K562 (cell line): Measurements from ENCODE around the gene CACNB2. TPM values are rescaled to one million over a fixed set of nuclear protein-coding genes. Genes with fewer than 3 reads are reported as not detected.

ENCODE experiments used
- ATAC-seq: fragments of 200-7000 bp; cut with Tn5 transposase; 3 replicates; pipeline ENCODE4 v1.9.1; 2020; ENCODE audit warnings: moderate library complexity
- BruUV-seq: library from RNA; stranded (reverse); fragments of 400-500 nt; replicated peaks from 2 replicates; lab custom pipeline; 2021; lab: Mats Ljungman, UMichigan
- CTCF ChIA-PET: fragments of 300-600 bp; formaldehyde crosslinking; extraction: SDS; loops from one replicate; lab custom pipeline; 2021; ENCODE audit warnings: low intra/inter-chr PET ratio; lab: Yijun Ruan, JAX
- POLR2A ChIA-PET: fragments of 300-600, 350-650 bp; sonication (Branson Sonifier 250); formaldehyde crosslinking; extraction: SDS; loops from one replicate; lab custom pipeline; 2021; ENCODE audit warnings: antibody characterized with exemption, inconsistent platforms; lab: Yijun Ruan, JAX
- DNase-seq, 4 experiments: peaks; one replicate each; pipeline versions ENCODE4 v3.0.0 to v3.0.0-alpha.2; 2011 to 2018; ENCODE audit warnings: low spot score in 3 of 4, mixed read lengths in 3 of 4; ENCODE audit errors: extremely low read depth in 1 of 4
- FAIRE-seq: peaks from 2 replicates; lab custom pipeline; 2011; peaks lifted over from hg19 to GRCh38; lab: Jason Lieb, UNC
- H2AFZ ChIP-seq: 2 replicates; pipeline ENCODE4 v1.6.0; 2011; ENCODE audit warnings: low read depth, low read length, control low read depth, inconsistent platforms
- H3K27ac ChIP-seq: fragments of 200-600 bp; 3 replicates; pipeline ENCODE4 v1.8.0; 2011; ENCODE audit warnings: low read depth, mild to moderate bottlenecking, control low read depth, inconsistent platforms, low read length, moderate library complexity, mixed read lengths; ENCODE audit errors: extremely low read depth
- H3K27me3 ChIP-seq, 2 experiments: fragments of 300-600 bp in 1 of 2; 2 replicates in 1 of 2; 3 replicates in 1 of 2; pipeline versions ENCODE4 v1.6.0 to v1.8.0; 2011; ENCODE audit warnings: inconsistent platforms in 2 of 2, low read length in 2 of 2, mild to moderate bottlenecking in 1 of 2, mixed read lengths in 1 of 2, moderate library complexity in 1 of 2; ENCODE audit not compliant: control insufficient read depth in 2 of 2, insufficient read depth in 2 of 2
- H3K36me3 ChIP-seq: fragments of 300-600 bp; 3 replicates; pipeline ENCODE4 v1.8.0; 2011; ENCODE audit warnings: mild to moderate bottlenecking, low read length, inconsistent platforms; ENCODE audit not compliant: control insufficient read depth, insufficient read depth
- H3K4me1 ChIP-seq, 2 experiments: fragments of 200-600 bp in 1 of 2; replicated peaks in 1 of 2; 2 replicates in 1 of 2; 3 replicates in 1 of 2; pipeline versions ENCODE4 v1.5.1 to v1.8.0; 2011; ENCODE audit warnings: inconsistent platforms in 2 of 2, low read length in 2 of 2, mild to moderate bottlenecking in 1 of 2, mixed read lengths in 1 of 2, moderate library complexity in 1 of 2; ENCODE audit not compliant: control insufficient read depth in 2 of 2, insufficient read depth in 2 of 2
- H3K4me2 ChIP-seq: 2 replicates; pipeline ENCODE4 v1.6.1; 2011; ENCODE audit warnings: low read length, control low read depth, inconsistent platforms, mixed read lengths; ENCODE audit not compliant: insufficient read depth
- H3K4me3 ChIP-seq: fragments of 200-600 bp; sonication (generic), shearing (Covaris generic); 2 replicates; pipeline ENCODE4 v1.5.1; 2016; ENCODE audit warnings: control low read depth, inconsistent platforms
- H3K79me2 ChIP-seq: fragments of 200-600 bp; 3 replicates; pipeline ENCODE4 v1.8.0; 2011; ENCODE audit warnings: low read length, inconsistent platforms; ENCODE audit not compliant: control insufficient read depth, insufficient read depth
- H3K9ac ChIP-seq, 2 experiments: 2 replicates each; pipeline versions ENCODE4 v1.6.0 to v1.6.1; 2011; ENCODE audit warnings: low read depth in 2 of 2, low read length in 2 of 2, control low read depth in 1 of 2, inconsistent platforms in 1 of 2, mild to moderate bottlenecking in 1 of 2, mixed read lengths in 1 of 2; ENCODE audit not compliant: insufficient read depth in 1 of 2
- H3K9me1 ChIP-seq: one replicate; pipeline ENCODE4 v1.6.0; 2011; ENCODE audit warnings: inconsistent platforms, mild to moderate bottlenecking, low read length, moderate library complexity; ENCODE audit not compliant: control insufficient read depth, insufficient read depth
- H3K9me3 ChIP-seq: replicated peaks from 2 replicates; pipeline ENCODE4 v1.5.1; 2011; ENCODE audit warnings: low read depth, low read length, inconsistent platforms; ENCODE audit not compliant: control insufficient read depth, insufficient read depth
- H4K20me1 ChIP-seq: replicated peaks from 2 replicates; pipeline ENCODE4 v1.6.1; 2011; ENCODE audit warnings: low read length, inconsistent platforms, mixed read lengths; ENCODE audit not compliant: control insufficient read depth, insufficient read depth
- CUX1 ChIP-seq: fragments of 200-800 bp; sonication (Bioruptor generic); IDR thresholded peaks from 2 replicates; pipeline ENCODE4 v1.6.1; 2016; ENCODE audit warnings: missing genetic modification characterization, missing compliant biosample characterization
- KAT8 ChIP-seq: fragments of 450-650 bp; IDR thresholded peaks from 2 replicates; pipeline ENCODE4 v1.6.1; 2016; ENCODE audit warnings: low read depth, mild to moderate bottlenecking
- PATZ1 ChIP-seq: fragments of 250-450 bp; sonication (Bioruptor Pico); IDR thresholded peaks from 2 replicates; pipeline ENCODE4 v1.5.0; 2020; ENCODE audit warnings: mild to moderate bottlenecking, borderline replicate concordance
- SMC3 ChIP-seq: conservative IDR thresholded peaks from 2 replicates; pipeline ENCODE4 v1.6.1; 2011; ENCODE audit warnings: low read depth, low read length, improper control_type of control experiment; ENCODE audit not compliant: insufficient read depth
- STAG1 ChIP-seq: sonication (generic); formaldehyde crosslinking; IDR thresholded peaks from 2 replicates; pipeline ENCODE4 v1.5.0; 2020; ENCODE audit warnings: missing genetic modification reagents, borderline replicate concordance
- TAF1 ChIP-seq: IDR thresholded peaks from 2 replicates; pipeline ENCODE4 v1.6.1; 2011; ENCODE audit warnings: mild to moderate bottlenecking, low read length, moderate library complexity; ENCODE audit not compliant: insufficient read depth, control insufficient read depth, severe bottlenecking; ENCODE audit errors: extremely low read depth
- TAF9B ChIP-seq: fragments of 450-650 bp; IDR thresholded peaks from 2 replicates; pipeline ENCODE4 v1.6.1; 2018; ENCODE audit warnings: mild to moderate bottlenecking; ENCODE audit not compliant: partially characterized antibody
- ZFP1 ChIP-seq: fragments of 450-650 bp; formaldehyde crosslinking; IDR thresholded peaks from 2 replicates; pipeline ENCODE4 v1.4.0; 2020; ENCODE audit warnings: mild to moderate bottlenecking, mixed read lengths
- ZNF224 ChIP-seq: sonication (generic); formaldehyde crosslinking; IDR thresholded peaks from 2 replicates; pipeline ENCODE4 v1.8.0; 2022; ENCODE audit warnings: mild to moderate bottlenecking, missing genetic modification reagents
- ZNF398 ChIP-seq: fragments of 250-450 bp; sonication (Bioruptor Pico); IDR thresholded peaks from 2 replicates; pipeline ENCODE4 v1.8.0; 2021; ENCODE audit warnings: moderate library complexity, mild to moderate bottlenecking, inconsistent platforms
- ZNF511 ChIP-seq: sonication (generic); formaldehyde crosslinking; IDR thresholded peaks from 2 replicates; pipeline ENCODE4 v1.8.0; 2022; ENCODE audit warnings: mild to moderate bottlenecking, missing genetic modification reagents
- ZNF707 ChIP-seq: fragments of 250-450 bp; sonication (Bioruptor Pico); conservative IDR thresholded peaks from 2 replicates; pipeline ENCODE4 v1.8.0; 2022; ENCODE audit warnings: inconsistent platforms, mild to moderate bottlenecking, moderate library complexity
- WGBS: fragments of 100-300 bp; shearing (Covaris generic); methylation state at CpG from one replicate; pipeline ENCODE4 v1.1.6; 2016; ENCODE audit warnings: low coverage, mixed read lengths; ENCODE audit not compliant: insufficient coverage; ENCODE audit errors: missing lambda C conversion rate; 5-methylcytosine and 5-hydroxymethylcytosine counted together
- in situ Hi-C: fragments of 300-500 bp; cut with MboI; formaldehyde crosslinking; loops from 4 replicates; pipeline ENCODE4 v1.15.0; 2018; ENCODE audit warnings: inconsistent platforms, mixed read lengths
- intact Hi-C: fragments of 100-400 bp; cut with micrococcal nuclease; formaldehyde crosslinking; loops from 2 replicates; pipeline ENCODE4 v1.14.2; 2022
- polyA plus RNA-seq, 8 experiments: library from polyadenylated mRNA; depleted of rRNA in 4 of 8; stranded (reverse) in 5 of 8; unstranded in 3 of 8; fragments of >200 nt; fragmentation: Nextera tagmentation in 2 of 8; fragmentation: Illumina TruSeq in 1 of 8; extraction: Ambion mirVana in 2 of 8; extraction: Trizol in 1 of 8; gene quantifications; 2 replicates each; pipeline versions ENCODE4 v1.2.1 to v1.2.3, GENCODE V29; 2011 to 2014; ENCODE audit warnings: inconsistent platforms in 1 of 8, missing spikeins in 1 of 8
- total RNA-seq, 7 experiments: library from RNA; depleted of rRNA in 6 of 7; stranded (reverse); fragments of >200 nt in 6 of 7; fragmentation: Illumina TruSeq in 2 of 7; extraction: Trizol in 2 of 7; gene quantifications; 2 replicates each; pipeline versions ENCODE4 v1.2.1 to v1.2.3, GENCODE V29; 2011 to 2021; ENCODE audit warnings: low replicate concordance in 1 of 7

The CACNB2 gene
- total and polyA plus RNA-seq, 9 of the 15 experiments (the other 6 are each of a cell fraction or from before 2014, with no cell fraction given) = 1.8 to 2.2 TPM; not detected in 7

GRCh38 chr10:18162021-18162627 lies 21.9 kb downstream of the CACNB2 start:
- H3K36me3 ChIP-seq = no peaks in the 10 kb centered on the region
- H3K4me2 ChIP-seq = no peak overlapping the region
- ChIA-PET POLR2A (interaction anchor here (1.4 kb wide), 1 partner anchor 102 kb away, joined by 3 read pairs; no protein-coding TSS in a partner anchor), CTCF (no interaction called here)
- peaks cover 0 to 6% of the 10 kb centered on the region in 2 experiments; a peak in 1 of 5 replicates for H3K27me3 ChIP-seq
- no peak for DNase-seq
- no peaks in the 10 kb centered on the region for H3K4me1 ChIP-seq
- H3K9me1 ChIP-seq = no peaks in the 10 kb centered on the region
- H3K9me3 ChIP-seq = no peaks in the 10 kb centered on the region
- no peaks in the 10 kb centered on the region for H3K79me2 ChIP-seq
- no peaks in the 10 kb centered on the region for H4K20me1 ChIP-seq
- WGBS = 2% methylated on average over 7 of the region's 7 CpGs
- no peak for FAIRE-seq
- H3K4me3 ChIP-seq = no peak overlapping the region
- H2AFZ ChIP-seq = no peak overlapping the region
- in situ Hi-C loops = no loop called here
- no peak overlapping the region for H3K27ac ChIP-seq
- no peak overlapping the region for H3K9ac ChIP-seq
- no peak for ATAC-seq
- no TSS peak for BruUV-seq
- intact Hi-C loops = no loop called here
- TF ChIP-seq TAF9B = no peak
- no peak for TF ChIP-seq ZNF707
- no peak for TF ChIP-seq STAG1 (CRISPR knock-in tag)
- no peak for TF ChIP-seq TAF1
- no peak for TF ChIP-seq PATZ1 (CRISPR knock-in tag)
- TF ChIP-seq ZFP1 (CRISPR knock-in tag) = no peak
- no peak for TF ChIP-seq SMC3
- TF ChIP-seq ZNF398 (CRISPR knock-in tag) = no peak
- TF ChIP-seq ZNF224 = no peak
- no peak for TF ChIP-seq CUX1
- TF ChIP-seq ZNF511 = no peak
- TF ChIP-seq KAT8 = no peak
